GM13977 (cell line): ENCODE data around the gene VARS2.
A peak's percentile ranks its signal among the peaks of the same experiment; 100 is the strongest.

ENCODE experiments used
- DNase-seq: peaks from one replicate; pipeline ENCODE4 v3.0.0; 2012; ENCODE audit warnings: low spot score
- in situ Hi-C: fragments of 300-500 bp; cut with MboI; formaldehyde crosslinking; loops from one replicate; pipeline ENCODE4 v1.12.0; 2022; ENCODE audit warnings: low sequenced_read_pairs, low pct_unique_long_range_greater_than_20kb, mixed read lengths, inconsistent platforms; ENCODE audit not compliant: unreplicated experiment
- TF ChIP-seq, protein P1 (sequence below): IDR thresholded peaks from 2 replicates; pipeline ENCODE4 v1.5.1; 2012; ENCODE audit warnings: mild to moderate bottlenecking, control low read depth; ENCODE audit not compliant: insufficient read depth; ENCODE audit errors: extremely low read depth, missing control alignments

VARS2 gene

DNA sequence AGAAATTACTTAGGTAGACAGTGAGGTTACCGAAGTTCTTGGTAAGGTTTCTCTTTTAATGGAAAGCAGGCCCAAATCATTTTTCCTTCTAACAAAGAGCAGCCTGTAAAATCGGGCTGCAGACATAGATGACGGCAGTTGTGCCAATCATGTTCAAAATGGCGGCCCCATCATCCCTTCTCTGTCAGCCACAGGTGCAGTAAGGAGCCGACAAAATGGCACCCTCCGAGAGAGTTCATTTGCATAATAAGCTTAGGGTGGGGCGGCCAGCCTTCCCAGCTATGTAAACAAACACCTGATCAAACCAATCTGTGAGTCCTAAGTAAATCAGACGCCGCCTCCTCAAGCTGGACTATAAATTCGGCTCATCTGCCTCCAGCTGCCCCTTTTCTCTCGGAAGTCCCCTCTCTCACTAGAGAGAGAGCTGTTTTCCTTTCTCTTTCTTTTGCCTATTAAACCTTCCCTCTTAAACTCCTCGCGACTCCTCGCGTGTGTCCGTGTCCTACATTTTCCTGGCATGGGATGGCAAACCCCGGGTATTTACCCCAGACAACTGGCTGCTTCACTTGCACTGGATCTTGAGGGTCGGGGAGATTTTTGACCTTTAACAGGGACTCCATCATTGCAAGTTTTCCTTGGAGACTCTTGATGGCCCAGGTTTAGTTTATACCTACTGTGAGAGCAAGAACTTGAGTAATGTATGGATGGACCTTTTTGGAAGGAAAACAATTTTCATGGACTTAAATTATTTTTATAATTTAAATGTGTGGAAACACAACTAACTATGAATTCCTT is 38.6 kb upstream of the VARS2 start:
- no peak for DNase-seq
- TF ChIP-seq, protein P1, sequence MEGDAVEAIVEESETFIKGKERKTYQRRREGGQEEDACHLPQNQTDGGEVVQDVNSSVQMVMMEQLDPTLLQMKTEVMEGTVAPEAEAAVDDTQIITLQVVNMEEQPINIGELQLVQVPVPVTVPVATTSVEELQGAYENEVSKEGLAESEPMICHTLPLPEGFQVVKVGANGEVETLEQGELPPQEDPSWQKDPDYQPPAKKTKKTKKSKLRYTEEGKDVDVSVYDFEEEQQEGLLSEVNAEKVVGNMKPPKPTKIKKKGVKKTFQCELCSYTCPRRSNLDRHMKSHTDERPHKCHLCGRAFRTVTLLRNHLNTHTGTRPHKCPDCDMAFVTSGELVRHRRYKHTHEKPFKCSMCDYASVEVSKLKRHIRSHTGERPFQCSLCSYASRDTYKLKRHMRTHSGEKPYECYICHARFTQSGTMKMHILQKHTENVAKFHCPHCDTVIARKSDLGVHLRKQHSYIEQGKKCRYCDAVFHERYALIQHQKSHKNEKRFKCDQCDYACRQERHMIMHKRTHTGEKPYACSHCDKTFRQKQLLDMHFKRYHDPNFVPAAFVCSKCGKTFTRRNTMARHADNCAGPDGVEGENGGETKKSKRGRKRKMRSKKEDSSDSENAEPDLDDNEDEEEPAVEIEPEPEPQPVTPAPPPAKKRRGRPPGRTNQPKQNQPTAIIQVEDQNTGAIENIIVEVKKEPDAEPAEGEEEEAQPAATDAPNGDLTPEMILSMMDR = no peak
- in situ Hi-C loops = loop anchor here (10.0 kb wide), 1 partner anchor 51 kb away; no protein-coding TSS in a partner anchor

DNA sequence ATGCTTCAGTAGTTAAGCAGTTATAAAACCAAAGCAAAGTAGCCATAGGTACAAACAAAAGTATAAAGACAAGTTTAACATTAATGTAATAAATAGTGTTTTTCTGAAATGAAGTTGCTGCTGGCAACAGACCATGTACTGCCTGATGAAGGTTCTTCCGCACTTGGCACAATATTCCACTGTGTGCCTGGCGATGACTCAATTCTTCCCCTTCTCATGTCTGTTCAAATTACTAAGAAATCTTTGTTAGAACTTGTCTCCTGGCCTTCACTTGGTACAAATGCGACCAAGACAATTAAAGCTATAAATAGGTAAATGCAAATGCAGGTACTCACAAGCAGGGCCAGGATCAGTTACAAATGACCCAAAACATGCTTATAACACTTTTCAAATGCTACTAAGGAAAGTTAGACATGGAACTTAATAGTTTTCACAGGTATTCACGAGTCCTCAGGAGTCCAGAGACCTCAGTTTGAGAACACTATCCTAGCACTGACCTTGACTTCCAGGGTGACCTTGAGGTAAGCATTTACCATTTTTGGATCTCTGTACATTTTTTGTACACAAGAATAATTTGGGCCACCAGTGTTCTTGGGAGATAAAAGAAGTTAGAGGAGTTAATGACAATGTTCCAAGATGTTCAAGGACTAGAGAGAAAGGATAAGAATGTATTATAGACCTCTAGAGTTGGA is 37.9 kb upstream of the VARS2 start:
- TF ChIP-seq, protein P1 = no peak
- in situ Hi-C loops = loop anchor here (10.0 kb wide), 1 partner anchor 51 kb away; no protein-coding TSS in a partner anchor
- DNase-seq = no peak

DNA sequence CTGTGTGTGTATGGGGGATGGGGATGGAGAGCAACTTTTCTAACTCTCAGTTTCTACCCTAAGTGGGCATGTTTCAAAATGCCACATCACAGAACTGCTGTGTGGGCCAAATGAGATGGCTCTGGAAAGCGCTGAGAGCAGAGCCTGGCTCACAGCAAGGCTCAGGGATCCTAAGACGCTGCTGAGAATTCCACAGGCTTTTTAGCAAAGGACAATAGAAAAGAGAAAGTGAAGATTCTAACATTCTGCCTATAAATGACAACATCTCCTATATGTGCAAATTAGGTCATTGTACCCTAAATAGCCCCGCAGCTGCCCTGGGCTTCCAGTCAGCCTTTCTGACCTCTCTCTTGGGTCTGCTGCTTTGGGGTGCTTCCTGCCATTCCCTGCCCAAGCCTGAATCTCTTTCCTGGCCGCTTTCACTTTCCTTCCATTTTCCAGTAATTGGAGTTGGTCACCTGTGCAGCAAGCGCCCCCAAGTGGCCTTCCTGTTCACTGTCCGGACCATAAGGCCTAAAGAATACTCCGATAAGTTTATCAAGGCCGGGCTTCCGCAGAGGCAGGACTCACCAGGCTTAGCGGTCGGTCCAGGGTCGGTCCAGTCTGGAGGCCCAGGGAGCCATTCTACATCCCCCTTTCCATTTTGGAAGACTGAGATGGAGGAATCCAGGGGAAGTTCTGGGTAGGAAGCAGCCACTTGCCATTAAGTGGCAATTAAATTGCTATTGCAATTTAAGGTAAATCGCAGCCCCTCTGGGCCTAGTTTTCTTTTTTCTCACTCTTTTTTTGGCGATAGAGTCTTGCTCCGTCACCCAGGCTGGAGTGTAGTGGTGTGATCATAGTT is 36.4 kb upstream of the VARS2 start:
- in situ Hi-C loops = loop anchor here (10.0 kb wide), 1 partner anchor 53 kb away; no protein-coding TSS in a partner anchor
- DNase-seq = peak; percentile 80
- TF ChIP-seq, protein P1 = peak; percentile 91

DNA sequence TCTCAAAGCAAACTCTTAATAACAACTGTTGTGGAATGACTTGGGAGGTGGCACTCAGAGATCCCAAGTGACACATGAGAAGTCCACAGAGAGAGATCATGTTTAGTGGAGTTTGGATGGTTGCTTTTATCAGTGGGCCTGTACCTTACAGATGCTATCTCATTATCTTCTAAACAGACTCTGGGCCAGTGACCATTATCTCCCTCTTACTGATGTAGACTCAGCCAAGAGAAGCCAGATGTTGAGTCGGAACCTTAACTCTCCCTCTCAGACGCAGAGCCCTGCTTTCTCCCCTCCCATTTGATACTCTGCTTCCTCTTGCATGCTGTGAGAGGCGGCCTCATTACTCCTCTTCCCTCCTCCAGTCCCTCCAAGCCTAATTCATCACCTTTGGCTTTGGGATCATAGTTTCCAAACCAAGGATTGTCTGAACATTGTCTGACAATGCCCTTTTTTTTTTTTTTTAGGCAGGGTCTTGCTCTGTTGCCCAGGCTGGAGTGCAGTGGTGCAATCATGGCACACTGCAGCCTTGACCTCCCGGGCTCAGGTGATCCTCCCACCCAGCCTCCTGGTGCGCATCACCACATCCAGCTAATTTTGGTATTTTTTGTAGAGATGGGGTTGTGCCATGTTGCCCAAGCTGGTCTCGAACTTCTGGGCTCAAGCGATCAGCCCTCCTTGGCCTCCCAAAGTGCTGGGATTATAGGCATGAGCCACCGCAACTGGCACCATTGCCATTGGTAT is 34.2 kb upstream of the VARS2 start:
- in situ Hi-C loops = loop anchor here (10.0 kb wide), 1 partner anchor 55 kb away; no protein-coding TSS in a partner anchor
- DNase-seq = no peak
- TF ChIP-seq, protein P1 = no peak

DNA sequence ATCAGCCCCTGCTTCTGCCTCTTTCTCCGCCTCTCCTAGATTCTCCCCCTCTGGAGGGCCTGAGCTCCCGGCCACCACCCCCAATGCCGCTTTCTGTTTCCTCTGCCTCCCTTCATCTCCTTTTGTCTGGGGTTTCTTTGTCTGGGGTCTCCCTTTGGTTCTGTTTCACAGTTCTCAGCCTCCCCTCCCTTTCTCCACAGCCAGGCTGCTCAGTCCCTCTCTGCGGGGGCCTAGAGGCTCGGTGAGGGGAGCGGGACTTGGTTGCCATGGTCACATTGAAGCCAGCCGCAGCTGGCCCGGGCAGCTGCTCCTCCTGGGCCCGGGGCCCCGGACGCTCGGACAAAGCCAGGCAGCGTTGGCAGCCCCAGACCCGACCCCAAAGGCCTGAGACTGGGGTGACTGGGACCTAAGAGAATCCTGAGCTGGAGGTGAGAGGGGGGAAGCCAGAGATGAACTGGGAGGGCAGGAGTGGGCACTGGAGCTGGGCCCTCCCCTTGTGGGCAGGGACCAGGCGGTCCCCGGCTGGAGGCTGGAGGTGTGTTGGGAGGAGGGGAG is 33.3 kb upstream of the VARS2 start:
- in situ Hi-C loops = no loop called here
- DNase-seq = no peak
- TF ChIP-seq, protein P1 = no peak
